ENCODE measurements around the gene TEX19.

DNA sequence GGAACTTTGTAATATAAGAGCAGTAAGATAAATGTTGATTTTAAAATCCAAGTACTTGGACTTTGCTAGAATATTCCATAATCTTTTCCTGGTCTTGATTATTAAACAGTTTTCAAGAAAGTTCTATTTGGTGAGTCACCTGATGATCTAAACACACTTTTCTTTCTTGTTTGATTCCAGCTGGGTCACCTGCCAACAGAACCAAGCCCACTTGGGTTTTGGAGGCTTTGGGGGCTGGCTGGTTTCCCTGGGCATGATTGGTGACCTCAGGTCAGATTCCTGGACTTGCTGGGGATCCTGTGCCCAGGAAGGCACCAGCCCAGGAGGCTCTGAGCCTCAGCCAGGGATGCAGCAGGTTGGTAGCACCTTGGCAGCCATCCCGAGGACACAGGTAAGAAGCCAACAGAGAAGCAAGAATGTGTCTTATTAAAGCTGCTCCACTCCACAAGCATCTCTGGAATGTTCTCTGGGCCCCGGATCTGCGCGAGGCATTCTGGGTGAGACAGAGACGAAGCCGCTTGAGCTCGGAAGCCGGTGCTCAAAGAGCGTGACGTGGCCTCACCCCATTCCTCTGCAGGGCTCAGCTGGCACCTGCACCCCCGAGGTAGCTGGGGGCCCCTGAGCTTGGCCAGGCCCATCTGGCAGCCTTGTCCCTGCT, 3.1 kb upstream of the TEX19 start:
- TF ChIP-seq POLR2A (IDR thresholded peaks at IDR 0.05), result no peak
- TF ChIP-seq, protein P1, sequence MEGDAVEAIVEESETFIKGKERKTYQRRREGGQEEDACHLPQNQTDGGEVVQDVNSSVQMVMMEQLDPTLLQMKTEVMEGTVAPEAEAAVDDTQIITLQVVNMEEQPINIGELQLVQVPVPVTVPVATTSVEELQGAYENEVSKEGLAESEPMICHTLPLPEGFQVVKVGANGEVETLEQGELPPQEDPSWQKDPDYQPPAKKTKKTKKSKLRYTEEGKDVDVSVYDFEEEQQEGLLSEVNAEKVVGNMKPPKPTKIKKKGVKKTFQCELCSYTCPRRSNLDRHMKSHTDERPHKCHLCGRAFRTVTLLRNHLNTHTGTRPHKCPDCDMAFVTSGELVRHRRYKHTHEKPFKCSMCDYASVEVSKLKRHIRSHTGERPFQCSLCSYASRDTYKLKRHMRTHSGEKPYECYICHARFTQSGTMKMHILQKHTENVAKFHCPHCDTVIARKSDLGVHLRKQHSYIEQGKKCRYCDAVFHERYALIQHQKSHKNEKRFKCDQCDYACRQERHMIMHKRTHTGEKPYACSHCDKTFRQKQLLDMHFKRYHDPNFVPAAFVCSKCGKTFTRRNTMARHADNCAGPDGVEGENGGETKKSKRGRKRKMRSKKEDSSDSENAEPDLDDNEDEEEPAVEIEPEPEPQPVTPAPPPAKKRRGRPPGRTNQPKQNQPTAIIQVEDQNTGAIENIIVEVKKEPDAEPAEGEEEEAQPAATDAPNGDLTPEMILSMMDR (IDR thresholded peaks at IDR 0.05), result no peak
- TF ChIP-seq POLR2AphosphoS5 (IDR thresholded peaks at IDR 0.05), result no peak
